HG02642 (cell line): ENCODE data around the gene MYLK2.
A peak's percentile ranks its signal among the peaks of the same experiment; 100 is the strongest.

ENCODE experiments used
- ATAC-seq: cut with Tn5 transposase; IDR thresholded peaks from one replicate; pipeline ENCODE4 v1.9.1; 2021; ENCODE audit warnings: mild to moderate bottlenecking; ENCODE audit not compliant: unreplicated experiment, poor library complexity

The MYLK2 gene

GRCh38 chr20:31849306-31849930 is 30.3 kb downstream of the MYLK2 start:
- no peak for ATAC-seq

- no peak for ATAC-seq
Measured at GRCh38 chr20:31851240-31851955, 32.2 kb downstream of the MYLK2 start.

GRCh38 chr20:31853481-31853880 is 34.3 kb downstream of the MYLK2 start:
- no peak for ATAC-seq

DNA sequence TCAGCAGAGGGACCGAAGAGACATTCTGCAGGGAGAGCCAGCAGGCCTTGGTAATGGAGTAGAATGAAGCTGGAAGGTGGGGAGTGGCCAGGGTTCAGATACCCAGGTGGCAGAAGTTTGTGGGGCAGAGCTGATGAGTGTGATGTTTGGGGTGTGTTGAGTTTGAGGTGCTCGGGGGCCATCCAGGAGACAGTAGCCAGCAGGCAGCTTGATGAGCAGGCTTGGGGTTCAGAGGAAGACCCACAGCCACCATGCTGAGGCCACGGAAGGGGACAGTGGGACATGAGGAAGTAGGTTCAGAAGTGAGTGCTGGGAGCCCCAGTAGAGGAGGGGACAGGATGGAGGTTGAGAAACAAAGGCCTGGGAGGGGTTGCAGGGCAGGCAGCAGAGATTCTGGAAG is 37.4 kb downstream of the MYLK2 start:
- no peak for ATAC-seq

- peak; percentile 64 for ATAC-seq
Measured at GRCh38 chr20:31857861-31858759, 39.0 kb downstream of the MYLK2 start.

GRCh38 chr20:31858760-31859083 is 39.6 kb downstream of the MYLK2 start:
- ATAC-seq = no peak

DNA sequence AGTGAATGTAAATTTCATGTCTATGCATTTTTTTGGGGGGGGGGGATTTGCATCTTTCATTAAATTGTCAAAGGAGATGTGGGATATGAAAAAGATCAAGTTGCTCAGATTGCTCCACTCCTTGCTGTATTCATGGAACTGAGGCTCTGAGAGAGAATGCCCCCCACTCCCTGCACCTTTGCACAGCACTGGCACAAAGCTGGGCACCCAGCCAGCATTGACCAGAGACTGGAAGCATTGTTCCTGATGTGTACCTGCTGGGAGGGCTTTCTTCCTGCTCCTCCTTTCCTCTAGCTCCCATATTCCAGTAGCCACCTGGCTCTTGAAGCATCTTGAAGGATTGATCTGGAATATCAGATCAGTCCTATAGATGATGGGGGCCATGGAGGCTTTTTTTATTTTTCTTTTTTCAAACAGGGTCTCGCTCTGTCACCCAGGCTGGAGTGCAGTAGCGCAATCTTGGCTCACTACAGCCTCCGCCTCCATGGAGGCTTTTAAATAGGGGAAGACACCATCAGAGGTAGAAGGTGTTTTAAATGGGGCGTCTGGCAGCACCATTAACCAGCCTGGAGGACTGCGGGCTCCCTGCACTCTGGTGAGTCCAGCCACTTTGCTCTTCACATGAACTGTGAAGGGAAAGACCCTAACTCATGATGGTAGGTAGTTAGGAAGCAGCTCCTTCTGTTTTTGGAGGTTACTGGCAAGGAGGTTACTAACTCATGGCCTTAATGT is 40.3 kb downstream of the MYLK2 start:
- no peak for ATAC-seq

- no peak for ATAC-seq
Measured at GRCh38 chr20:31859998-31860380, 40.8 kb downstream of the MYLK2 start.

DNA sequence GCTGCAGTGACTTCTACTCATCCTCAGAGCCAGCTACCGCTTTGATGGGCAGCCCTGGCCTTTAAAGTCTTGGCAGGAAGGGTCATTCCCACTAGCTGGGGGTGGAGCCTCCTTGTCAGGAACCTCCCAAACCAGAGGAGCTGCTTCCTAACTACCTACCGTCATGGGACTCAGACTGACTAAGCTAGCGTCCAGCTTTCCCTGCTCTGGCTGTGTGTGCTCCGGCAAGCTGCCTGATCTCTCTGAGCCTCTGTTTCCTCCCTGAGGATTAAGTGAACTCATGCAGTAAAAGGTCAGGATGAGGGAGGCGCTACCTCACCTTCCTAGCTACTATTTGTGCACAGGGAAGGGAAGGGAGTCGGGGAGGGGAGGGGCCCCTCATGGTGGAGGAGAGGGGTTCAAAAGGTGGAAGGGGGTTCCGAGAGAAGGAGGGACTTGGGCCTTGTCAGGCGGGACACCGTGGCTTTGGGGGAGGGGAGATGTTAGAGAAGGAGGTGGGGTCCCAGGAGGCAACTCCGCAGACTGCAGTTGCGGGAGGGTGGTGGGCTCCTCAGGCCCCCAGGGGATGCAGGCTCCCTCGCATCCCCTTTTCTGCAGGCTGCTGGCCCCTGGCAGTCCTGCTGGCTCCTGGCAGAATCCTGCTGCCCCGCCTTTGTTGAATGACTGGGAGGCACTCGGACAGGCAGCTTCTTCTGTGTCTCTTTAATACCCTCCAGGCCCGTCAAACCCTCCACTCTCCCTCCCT is 41.4 kb downstream of the MYLK2 start:
- ATAC-seq = no peak

DNA sequence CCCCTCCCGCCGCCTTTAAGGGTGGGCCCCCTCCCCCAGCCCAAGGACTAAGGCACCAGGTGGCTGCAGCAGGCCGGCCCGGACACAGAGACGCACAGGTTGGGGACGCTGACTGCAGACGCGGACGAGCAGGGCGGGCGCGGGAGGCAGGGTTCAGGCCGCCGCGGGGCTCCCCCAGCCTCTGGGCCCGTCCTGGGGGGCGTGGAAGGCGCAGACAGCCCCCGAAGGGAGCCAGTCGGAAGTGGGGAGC is 41.9 kb downstream of the MYLK2 start:
- peak; percentile 6 for ATAC-seq

DNA sequence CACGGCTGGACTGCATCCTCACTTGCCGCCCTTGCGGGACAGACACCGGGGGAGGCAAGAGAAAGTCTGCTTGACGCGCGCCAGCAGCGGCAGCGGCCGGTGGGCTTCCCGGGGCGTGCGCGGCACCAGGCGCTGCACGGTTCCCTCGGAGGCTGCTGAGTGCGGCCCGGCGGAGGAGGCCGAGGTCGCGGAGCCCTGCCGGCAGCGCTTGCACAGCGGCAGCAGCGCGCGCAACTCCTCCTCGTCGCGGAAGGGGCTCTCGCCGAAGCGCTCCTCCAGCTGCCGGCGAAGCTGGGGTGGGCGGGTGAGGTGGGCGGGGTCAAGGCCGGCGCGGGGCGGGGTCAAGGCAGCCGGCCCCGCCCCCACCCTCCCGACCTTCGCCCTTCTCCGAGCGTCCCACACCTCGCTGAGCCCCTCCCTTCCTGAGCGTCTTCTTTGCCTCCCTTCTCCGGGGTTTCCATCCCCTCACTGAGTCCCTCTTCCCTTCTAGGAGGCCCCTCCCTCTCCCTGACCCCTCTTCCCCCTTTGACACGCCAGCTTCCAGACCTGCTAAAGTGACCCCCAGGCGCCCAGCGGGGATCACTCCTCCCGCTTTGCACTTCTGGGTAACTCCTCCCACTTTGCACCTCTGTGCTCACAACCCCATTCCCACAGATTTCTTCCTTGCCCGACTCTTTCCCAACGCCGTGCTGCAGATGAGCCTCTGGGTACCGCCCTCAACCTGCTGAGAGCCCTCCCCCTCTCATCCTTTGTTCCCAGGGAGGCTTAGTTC is 42.4 kb downstream of the MYLK2 start:
- peak; percentile 57 for ATAC-seq

GRCh38 chr20:31862157-31862470 is 43.0 kb downstream of the MYLK2 start:
- no peak for ATAC-seq

GRCh38 chr20:31862506-31862905 is 43.4 kb downstream of the MYLK2 start:
- no peak for ATAC-seq

GRCh38 chr20:31863296-31864085 is 44.3 kb downstream of the MYLK2 start:
- no peak for ATAC-seq

DNA sequence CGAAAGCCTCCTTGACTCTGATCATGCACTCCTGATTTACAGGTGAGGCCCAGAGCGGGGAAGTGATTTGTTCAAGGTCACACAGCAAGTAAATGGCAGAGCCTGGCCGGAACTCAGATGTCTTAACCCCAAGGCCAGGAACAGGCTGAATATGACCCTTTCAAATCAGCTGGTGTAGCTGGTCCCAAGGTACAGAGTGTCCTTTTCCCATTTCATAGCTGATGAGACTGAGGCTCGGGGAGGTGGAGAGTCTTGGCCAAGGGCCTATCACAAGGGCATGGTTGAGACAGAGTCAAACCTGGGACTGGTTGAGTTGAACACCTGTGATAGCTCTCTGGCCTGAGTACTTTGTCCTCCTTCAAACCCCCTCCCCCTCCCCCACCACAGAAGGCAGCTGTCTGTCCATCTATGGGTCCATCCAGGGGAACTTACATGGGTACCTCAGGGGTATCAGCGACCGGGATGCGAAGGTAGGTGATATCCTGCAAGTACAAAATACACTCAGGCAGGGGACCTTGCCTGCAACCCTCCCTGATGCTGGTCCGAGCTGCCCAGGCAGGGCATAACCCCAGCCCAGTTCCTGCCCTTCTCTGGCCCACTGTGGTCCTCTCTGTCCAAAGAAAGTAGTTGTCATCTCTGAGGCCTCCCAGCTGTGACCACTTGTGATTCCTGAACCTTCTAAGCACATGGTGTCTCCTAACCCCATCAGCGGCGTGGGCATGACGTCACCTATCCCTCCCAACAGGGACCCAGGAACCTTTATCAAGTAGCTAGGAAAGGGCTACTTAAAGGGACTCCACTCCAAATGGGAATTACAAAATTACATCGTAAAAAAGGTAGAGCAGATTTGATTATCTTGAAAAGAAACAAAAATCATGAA is 45.6 kb downstream of the MYLK2 start:
- no peak for ATAC-seq

DNA sequence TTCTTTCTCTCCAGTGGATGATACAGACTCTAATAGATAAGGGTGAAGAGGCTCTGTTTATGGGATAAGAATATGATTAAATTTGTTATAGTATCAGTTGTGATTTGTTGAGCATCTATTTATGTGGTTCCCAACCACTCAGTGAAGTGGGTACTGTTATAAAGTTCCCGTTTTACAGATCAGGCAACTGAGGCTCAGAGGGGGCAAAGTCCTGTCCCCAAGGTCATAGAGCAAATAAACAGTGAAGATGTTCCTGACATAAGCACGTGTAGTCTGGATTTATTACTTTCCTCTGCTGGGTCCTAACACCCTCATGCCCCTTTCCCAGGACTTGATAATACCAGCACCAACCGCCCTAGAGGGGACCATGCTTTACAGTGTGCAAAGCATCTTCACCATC is 47.1 kb downstream of the MYLK2 start:
- no peak for ATAC-seq

GRCh38 chr20:31868853-31869672 is 49.9 kb downstream of the MYLK2 start:
- ATAC-seq = no peak
